Measurements from ENCODE around the gene GABRR3. TPM values are rescaled to one million over a fixed set of nuclear protein-coding genes. Genes with fewer than 3 reads are reported as not detected.
"Not testable (repeated sequence)": the region's sequence is repeated elsewhere in the genome, so short reads cannot be mapped to it uniquely, and the experiment has no call there.

GABRR3 gene
- total and polyA plus RNA-seq, 2 experiments from 2014 or later = not detected

DNA sequence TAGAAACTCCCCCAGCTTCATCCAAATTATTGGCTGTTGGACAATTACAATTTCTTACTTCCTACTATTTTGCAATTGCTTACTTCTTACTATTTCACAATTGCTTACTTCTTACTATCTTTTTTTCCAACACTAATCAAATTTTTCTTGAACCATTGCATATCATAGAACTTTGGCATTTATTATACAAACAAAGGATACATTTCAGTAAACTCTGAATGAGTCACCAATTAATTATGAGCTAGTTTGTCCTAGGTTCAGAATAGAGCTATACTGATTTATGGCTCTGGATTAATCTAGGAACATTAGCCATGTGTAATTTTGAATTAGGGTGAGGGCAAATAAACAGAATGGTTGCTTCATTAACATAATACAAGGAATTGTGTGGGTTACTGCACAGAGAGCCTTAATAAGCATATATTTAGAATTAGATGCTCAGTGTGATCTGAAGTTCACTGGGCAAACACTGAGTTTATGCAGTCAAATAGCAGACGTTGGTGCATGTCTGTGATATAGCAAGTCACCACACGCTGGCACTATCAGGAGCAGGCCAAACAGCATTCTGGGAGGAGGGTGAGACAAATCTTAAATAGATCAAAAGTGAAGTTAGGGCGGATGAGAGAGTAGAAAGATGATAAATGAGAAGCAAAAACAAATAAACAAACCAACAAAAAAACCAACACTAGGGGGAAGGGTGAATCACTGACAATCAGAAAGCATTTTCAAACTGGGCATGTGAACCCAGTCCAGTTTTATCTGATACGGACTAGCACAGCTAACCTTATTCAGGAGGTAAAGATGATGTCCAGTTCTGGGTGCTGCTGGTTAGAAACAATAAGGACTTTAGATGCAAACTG is 21.5 kb downstream of the GABRR3 start:
- Histone ChIP-seq H3K9me2 (replicated peaks; ENCODE audit: insufficient read depth) (no peaks in the 10 kb centered on the region), H2AFZ (no peak overlapping the region), H3K27ac (no peak overlapping the region), H3K36me3 (replicated peaks; ENCODE audit: insufficient read depth, low read depth) (no peaks in the 10 kb centered on the region), H3K4me1 (ENCODE audit: insufficient read depth) (peaks cover 15% of the 10 kb centered on the region), H3K4me3 (no peak overlapping the region), H3K79me2 (no peaks in the 10 kb centered on the region), H3K9me3 (ENCODE audit: low read depth) (no peaks in the 10 kb centered on the region), H3K4me2 (no peak overlapping the region), H4K20me1 (ENCODE audit: insufficient read depth, poor library complexity, severe bottlenecking) (no peaks in the 10 kb centered on the region), H3K27me3 (no peaks in the 10 kb centered on the region)
- DNase-seq (ENCODE audit: low spot score) = no peak
- TF ChIP-seq EZH2 (IDR thresholded peaks at IDR 0.05; ENCODE audit: borderline replicate concordance) (no peak), EZH2phosphoT487 (IDR thresholded peaks at IDR 0.05; ENCODE audit: low read depth, severe bottlenecking, unreplicated experiment) (no peak)
- TF ChIP-seq, protein P1, sequence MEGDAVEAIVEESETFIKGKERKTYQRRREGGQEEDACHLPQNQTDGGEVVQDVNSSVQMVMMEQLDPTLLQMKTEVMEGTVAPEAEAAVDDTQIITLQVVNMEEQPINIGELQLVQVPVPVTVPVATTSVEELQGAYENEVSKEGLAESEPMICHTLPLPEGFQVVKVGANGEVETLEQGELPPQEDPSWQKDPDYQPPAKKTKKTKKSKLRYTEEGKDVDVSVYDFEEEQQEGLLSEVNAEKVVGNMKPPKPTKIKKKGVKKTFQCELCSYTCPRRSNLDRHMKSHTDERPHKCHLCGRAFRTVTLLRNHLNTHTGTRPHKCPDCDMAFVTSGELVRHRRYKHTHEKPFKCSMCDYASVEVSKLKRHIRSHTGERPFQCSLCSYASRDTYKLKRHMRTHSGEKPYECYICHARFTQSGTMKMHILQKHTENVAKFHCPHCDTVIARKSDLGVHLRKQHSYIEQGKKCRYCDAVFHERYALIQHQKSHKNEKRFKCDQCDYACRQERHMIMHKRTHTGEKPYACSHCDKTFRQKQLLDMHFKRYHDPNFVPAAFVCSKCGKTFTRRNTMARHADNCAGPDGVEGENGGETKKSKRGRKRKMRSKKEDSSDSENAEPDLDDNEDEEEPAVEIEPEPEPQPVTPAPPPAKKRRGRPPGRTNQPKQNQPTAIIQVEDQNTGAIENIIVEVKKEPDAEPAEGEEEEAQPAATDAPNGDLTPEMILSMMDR (IDR thresholded peaks at IDR 0.05; ENCODE audit: poor library complexity) = no peak
- WGBS (ENCODE audit: low lambda C conversion rate, missing lambda C conversion rate) = 47% methylated on average over 4 of the region's 4 CpGs

GRCh38 chr3:98012979-98013378 is 22.1 kb downstream of the GABRR3 start:
- TF ChIP-seq EZH2 (IDR thresholded peaks at IDR 0.05; ENCODE audit: borderline replicate concordance) (no peak), EZH2phosphoT487 (IDR thresholded peaks at IDR 0.05; ENCODE audit: low read depth, severe bottlenecking, unreplicated experiment) (no peak)
- TF ChIP-seq, protein P1 (IDR thresholded peaks at IDR 0.05; ENCODE audit: poor library complexity) = no peak
- H3K27me3 ChIP-seq = no peaks in the 10 kb centered on the region
- peak overlapping the region; percentile 7 for H3K27ac ChIP-seq
- H4K20me1 ChIP-seq (ENCODE audit: insufficient read depth, poor library complexity, severe bottlenecking) = no peaks in the 10 kb centered on the region
- H2AFZ ChIP-seq = peak overlapping the region; percentile 32
- no peak for DNase-seq (ENCODE audit: low spot score)
- no peaks in the 10 kb centered on the region for H3K9me2 ChIP-seq (replicated peaks; ENCODE audit: insufficient read depth)
- H3K9me3 ChIP-seq (ENCODE audit: low read depth) = no peaks in the 10 kb centered on the region
- H3K36me3 ChIP-seq (replicated peaks; ENCODE audit: insufficient read depth, low read depth) = no peaks in the 10 kb centered on the region
- H3K4me3 ChIP-seq = no peak overlapping the region
- H3K4me2 ChIP-seq = peak overlapping the region; percentile 11
- no peaks in the 10 kb centered on the region for H3K79me2 ChIP-seq
- peaks cover 15% of the 10 kb centered on the region for H3K4me1 ChIP-seq (ENCODE audit: insufficient read depth)
- WGBS (ENCODE audit: low lambda C conversion rate, missing lambda C conversion rate) = 60% methylated on average over 2 of the region's 2 CpGs

- not testable (repeated sequence) for DNase-seq (ENCODE audit: low spot score); H3K4me2 ChIP-seq; H3K9me2 ChIP-seq (replicated peaks; ENCODE audit: insufficient read depth); H3K9me3 ChIP-seq (ENCODE audit: low read depth); H3K27me3 ChIP-seq; H3K79me2 ChIP-seq; H3K36me3 ChIP-seq (replicated peaks; ENCODE audit: insufficient read depth, low read depth); H4K20me1 ChIP-seq (ENCODE audit: insufficient read depth, poor library complexity, severe bottlenecking); H2AFZ ChIP-seq; H3K27ac ChIP-seq; H3K4me3 ChIP-seq
- peaks cover 15% of the 10 kb centered on the region for H3K4me1 ChIP-seq (ENCODE audit: insufficient read depth)
- WGBS (ENCODE audit: low lambda C conversion rate, missing lambda C conversion rate) = 99% methylated on average over 4 of the region's 4 CpGs
Observed at GRCh38 chr3:98010883-98011449, 24.1 kb downstream of the GABRR3 start.

DNA sequence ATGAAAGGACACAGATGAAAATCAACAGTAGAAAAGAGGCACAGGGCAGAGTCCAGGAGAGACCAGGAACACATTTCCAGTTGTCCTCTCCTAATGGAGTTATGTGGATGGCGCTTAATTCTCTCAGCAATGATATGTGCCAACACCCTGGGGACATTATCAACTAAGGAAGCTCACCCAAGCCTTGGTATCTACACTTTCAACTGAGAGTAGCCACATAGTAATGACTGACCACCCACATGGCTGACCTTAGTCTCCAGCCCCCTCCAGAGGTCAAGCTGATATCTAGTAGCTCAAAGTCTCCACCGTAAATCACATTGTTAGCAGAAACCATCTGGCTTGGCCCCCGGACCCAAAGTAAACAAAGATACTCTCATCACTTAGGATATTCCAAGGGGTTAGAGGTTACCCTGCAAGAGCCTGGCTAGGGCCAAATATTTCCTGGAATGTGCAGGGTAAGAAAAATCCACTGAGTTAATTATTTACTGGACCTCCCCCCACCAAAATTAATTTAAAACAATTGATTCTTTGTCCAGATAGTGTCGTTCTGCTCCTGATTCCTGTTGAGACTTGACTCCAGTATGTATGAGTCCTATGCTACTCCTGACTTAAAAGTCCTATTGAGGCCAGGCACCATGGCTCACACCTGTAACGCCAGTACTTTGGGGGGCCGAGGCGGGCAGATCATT is 24.8 kb downstream of the GABRR3 start:
- H3K27me3 ChIP-seq = no peaks in the 10 kb centered on the region
- TF ChIP-seq EZH2phosphoT487 (IDR thresholded peaks at IDR 0.05; ENCODE audit: low read depth, severe bottlenecking, unreplicated experiment) = no peak
- TF ChIP-seq, protein P1 (IDR thresholded peaks at IDR 0.05; ENCODE audit: poor library complexity) = no peak
- TF ChIP-seq EZH2 (IDR thresholded peaks at IDR 0.05; ENCODE audit: borderline replicate concordance) = no peak
- no peaks in the 10 kb centered on the region for H3K9me2 ChIP-seq (replicated peaks; ENCODE audit: insufficient read depth)
- H3K4me1 ChIP-seq (ENCODE audit: insufficient read depth) = peaks cover 15% of the 10 kb centered on the region
- H4K20me1 ChIP-seq (ENCODE audit: insufficient read depth, poor library complexity, severe bottlenecking) = no peaks in the 10 kb centered on the region
- H3K79me2 ChIP-seq = no peaks in the 10 kb centered on the region
- H2AFZ ChIP-seq = no peak overlapping the region
- DNase-seq (ENCODE audit: low spot score) = no peak
- H3K9me3 ChIP-seq (ENCODE audit: low read depth) = no peaks in the 10 kb centered on the region
- no peak overlapping the region for H3K4me2 ChIP-seq
- H3K36me3 ChIP-seq (replicated peaks; ENCODE audit: insufficient read depth, low read depth) = no peaks in the 10 kb centered on the region
- H3K27ac ChIP-seq = no peak overlapping the region
- H3K4me3 ChIP-seq = no peak overlapping the region
- 66% methylated on average over 7 of the region's 7 CpGs for WGBS (ENCODE audit: low lambda C conversion rate, missing lambda C conversion rate)
